Measurements from ENCODE around the gene ITPR3. TPM values are rescaled to one million over a fixed set of nuclear protein-coding genes. Genes with fewer than 3 reads are reported as not detected.
A peak's percentile ranks its signal among the peaks of the same experiment; 100 is the strongest.

The ITPR3 gene
- total RNA-seq, 2 donors from 2014 or later, result 106 to 108 TPM

DNA sequence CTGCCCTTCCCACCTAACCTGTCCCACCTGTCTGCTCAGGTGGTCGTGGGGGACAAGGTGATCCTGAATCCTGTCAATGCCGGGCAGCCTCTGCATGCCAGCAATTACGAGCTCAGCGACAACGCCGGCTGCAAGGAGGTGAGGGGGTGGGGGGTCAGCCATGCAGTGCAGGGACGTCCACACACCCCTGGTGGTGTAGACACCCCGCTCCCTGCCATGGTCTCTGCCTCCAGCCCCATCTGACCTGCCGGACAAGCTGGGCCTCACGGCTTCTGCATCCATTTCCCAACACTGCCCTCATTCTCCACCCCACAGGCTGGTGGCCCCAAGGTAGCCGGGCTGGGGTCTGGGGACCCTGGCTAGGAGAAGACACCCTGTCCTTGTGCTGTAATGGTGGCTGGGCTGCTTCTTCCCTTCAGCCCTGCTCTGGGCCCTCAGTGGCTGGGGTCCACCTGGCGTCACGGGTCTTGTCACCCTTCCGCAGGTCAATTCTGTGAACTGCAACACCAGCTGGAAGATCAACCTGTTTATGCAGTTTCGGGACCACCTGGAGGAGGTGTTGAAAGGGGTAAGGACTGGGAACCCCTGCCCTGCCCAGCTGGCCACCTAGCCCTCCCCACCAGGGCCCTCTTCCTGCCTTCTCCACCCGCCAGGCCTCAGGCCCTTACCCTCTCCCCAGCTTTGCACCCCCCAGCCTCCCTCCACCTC lies 38.0 kb downstream of the ITPR3 start:
- DNase-seq, result peak in 1 of 2 donors; percentile 20
- intact Hi-C loops (cut with DNase I, micrococcal nuclease), result no loop called here
- no peak for ATAC-seq

DNA sequence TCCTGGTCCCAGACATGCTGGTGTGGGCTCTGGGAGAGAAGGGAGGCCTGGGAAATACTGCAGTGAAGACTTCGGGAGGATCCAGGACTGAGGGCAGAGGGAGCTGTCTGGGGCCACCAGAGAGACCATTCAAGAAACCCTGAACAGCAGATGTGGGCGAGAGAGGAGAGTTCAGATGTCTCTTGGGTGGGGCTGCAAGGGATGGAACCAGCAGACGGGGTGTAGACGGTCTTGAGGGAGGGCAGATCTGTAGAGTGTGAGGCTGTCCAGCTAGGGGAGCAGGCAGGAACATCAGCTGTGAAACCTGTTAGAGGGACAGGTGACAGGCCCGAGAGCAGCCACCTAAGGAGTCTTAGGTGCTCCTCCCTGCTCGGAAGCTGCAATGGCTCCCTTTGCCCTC lies 38.9 kb downstream of the ITPR3 start:
- no peak for ATAC-seq
- DNase-seq, result no peak
- intact Hi-C loops (cut with DNase I, micrococcal nuclease), result no loop called here

DNA sequence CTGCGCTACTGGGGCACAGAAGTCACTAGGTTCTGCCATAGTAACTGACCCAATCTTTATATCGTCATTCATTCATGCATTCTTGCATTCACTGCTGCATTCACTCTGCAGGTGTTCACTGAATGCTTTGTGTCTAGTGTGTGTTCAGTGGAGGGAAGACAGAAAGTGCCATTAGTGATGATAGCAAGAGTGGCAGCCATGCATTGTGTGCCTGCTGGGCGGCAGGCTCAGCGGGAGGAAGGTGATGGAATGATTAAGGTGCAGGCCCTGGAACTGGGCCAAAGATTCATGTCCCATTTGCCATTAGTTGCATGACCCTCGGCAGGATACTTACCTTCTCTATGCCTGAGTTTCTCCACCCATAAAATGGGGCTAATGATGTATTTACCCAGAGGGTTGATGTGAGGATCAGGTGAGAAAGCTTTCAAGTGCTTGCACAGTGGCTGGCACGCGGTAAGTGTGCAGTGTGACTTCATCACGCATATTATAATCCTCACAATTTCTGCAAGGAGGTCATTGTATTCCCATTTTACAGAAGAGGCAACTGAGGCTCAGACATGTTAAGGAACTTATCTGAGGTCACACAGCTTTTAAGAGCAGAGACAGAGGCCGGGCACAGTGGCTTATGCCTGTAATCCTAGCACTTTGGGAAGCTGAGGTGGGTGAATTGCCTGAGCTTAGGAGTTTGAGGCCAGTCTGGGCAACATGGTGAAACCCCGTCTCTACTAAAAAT lies 40.1 kb downstream of the ITPR3 start:
- ATAC-seq, result no peak

DNA sequence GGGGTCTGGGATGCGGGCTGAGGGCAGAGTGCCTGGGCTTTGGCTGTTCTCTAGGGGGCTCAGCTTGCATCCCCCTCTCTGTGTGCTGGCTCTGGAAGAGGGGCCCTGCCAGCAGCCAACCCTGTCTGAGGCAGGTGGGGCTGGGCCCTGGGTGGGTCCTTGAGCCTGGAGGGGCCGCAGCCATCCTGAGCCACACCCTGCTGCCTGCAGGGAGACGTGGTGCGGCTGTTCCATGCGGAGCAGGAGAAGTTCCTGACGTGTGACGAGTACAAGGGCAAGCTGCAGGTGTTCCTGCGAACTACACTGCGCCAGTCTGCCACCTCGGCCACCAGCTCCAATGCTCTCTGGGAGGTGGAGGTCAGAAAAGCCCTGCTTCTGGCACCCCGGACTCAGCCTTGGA lies 41.2 kb downstream of the ITPR3 start:
- DNase-seq, result no peak
- intact Hi-C loops (cut with DNase I, micrococcal nuclease), result no loop called here
- no peak for ATAC-seq

More for the DNA sequence above, 40.1 kb downstream of the ITPR3 start:
- no peak for DNase-seq
- intact Hi-C loops (cut with DNase I, micrococcal nuclease), result no loop called here

DNA sequence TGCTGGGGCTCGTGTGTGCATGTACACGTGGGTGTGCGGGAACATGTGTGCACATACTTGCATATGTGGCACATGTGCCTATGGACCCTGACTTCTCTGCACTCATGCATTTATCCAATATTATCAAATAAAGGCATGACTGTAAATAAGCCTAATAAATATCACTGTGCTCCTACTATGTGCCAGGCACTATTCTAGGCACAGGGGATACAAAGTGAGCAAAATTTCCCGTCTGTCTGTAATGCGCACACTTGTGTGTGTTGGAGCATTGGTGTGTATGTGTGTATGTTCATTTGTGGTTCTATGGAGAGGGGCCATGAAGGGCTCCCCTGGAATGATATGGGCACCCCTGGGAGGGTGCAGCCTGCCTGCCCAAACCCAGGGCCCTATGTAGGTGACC lies 41.9 kb downstream of the ITPR3 start:
- intact Hi-C loops (cut with DNase I, micrococcal nuclease), result no loop called here
- no peak for ATAC-seq
- no peak for DNase-seq

DNA sequence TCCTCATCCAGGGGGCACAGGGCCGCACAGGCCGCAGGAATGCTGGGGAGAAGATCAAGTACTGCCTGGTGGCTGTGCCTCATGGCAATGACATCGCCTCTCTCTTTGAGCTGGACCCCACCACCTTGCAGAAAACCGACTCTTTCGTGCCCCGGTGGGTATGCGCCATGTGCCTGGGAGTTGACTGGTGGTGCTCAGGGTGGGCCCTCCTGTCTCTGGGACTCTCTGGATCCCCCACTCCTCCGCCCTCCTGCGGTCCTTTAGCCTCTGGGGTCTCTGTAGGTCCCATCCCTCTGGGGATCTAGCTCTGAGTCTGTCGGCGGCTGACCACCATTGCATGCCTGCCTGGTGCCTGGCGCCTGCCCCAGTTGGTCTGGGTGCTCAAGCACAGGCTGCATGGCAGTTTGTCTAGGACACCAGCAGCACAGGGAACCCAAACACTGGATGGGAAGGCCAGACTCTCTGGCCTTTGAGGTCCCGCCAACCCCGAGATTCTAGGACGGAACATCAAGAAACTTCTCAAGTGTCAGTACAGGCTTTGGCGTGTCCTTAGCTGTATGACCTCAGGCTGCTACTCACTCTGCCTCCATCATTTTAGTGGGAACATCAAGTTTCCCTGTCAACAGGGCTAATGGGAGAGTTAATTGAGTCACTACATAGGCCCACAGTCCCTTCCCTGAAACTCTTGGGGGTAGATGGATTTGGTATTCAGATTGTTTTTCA lies 42.8 kb downstream of the ITPR3 start:
- intact Hi-C loops (cut with DNase I, micrococcal nuclease), result no loop called here
- ATAC-seq (no peak), DNase-seq (no peak)

DNA sequence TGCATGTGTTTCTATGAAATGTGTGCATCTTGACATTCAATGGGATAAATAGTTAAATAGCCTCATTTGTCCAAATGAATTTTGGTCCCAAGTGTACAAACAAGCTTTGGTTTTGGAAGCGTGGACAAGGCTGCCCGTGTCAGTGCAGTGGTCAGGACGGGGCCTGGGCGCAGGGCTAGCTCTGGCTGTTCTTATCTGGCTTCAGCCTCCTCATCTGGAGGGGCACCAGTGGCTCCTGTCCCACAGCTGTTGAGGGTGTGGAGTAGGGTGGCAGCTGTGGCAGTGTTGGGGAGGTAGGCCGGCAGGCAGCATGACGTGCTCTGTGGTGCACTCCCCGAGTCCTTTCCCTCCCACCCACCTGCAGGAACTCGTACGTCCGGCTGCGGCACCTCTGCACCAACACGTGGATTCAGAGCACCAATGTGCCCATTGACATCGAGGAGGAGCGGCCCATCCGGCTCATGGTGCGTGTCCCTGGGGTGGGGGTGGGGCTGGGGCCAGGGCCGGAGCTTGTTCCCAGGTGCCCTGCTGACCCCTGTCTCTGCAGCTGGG lies 43.5 kb downstream of the ITPR3 start:
- no peak for ATAC-seq
- DNase-seq, result no peak
- intact Hi-C loops (cut with DNase I, micrococcal nuclease), result no loop called here

DNA sequence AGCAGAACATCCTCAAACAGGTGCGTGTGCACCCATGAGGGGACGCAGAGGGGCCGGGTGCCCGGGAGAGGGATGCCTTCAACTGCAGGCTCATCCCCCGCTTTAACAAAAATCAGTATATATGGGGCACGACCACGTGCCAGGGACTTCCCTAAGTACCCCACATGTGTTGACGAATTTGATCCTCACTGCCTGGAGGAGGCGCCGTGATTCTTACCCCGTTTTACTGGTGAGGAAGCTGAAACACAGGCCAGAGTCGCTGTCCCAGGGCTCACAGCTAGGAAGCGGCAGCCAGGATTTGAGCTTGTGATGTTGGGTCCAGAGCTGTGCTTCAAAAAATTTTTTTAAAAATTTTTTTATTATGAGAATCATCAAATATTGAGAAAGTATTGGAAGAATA lies 44.8 kb downstream of the ITPR3 start:
- intact Hi-C loops (cut with DNase I, micrococcal nuclease), result no loop called here
- no peak for DNase-seq
- no peak for ATAC-seq

DNA sequence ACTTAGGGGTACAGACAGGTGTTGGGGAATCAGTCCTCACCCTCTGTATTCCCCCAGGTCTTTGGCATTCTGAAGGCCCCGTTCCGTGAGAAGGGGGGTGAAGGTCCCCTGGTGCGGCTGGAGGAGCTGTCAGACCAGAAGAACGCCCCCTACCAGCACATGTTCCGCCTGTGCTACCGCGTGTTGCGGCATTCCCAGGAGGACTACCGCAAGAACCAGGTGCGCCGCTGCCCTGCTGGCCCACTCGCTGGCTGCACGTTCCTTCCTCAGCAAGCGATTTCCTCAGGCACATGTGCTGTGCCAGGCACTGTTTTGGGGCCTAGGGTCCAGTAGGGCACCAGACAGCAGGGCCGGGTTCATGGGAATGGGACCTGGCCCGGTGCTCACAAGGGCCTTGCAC lies 46.0 kb downstream of the ITPR3 start:
- intact Hi-C loops (cut with DNase I, micrococcal nuclease), result no loop called here
- DNase-seq, result no peak
- no peak for ATAC-seq

DNA sequence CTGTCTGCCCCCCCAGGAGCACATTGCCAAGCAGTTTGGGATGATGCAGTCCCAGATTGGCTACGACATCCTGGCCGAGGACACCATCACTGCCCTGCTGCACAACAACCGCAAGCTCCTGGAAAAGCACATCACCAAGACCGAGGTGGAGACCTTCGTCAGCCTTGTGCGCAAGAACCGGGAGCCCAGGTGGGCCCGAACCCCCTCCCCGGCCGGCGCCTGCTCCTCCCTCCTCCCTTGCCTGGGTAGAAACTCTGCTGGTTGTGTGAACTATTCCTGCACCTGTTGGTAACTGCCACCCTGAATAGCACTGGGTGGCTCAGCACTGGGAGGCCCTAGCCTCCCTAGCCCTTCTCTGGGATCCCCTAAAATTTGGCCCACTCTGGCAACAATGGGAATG lies 46.7 kb downstream of the ITPR3 start:
- ATAC-seq (no peak), DNase-seq (no peak)
- intact Hi-C loops (cut with DNase I, micrococcal nuclease), result no loop called here

DNA sequence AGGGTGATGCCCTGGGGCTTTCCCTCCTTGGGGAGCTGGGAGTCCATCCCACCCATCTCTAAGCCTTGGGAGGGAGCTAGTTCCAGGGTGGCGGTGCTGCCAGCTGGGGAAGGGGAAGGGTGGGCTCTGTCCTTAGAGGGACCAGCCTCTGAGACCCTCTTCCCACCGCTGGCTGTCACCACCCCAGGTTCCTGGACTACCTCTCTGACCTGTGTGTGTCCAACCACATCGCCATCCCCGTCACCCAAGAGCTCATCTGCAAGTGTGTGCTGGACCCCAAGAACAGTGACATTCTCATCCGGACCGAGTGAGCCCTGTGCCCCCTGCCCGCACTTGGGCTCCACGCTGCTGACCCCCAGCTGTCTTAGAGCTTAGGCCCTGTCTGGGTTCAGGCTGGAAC lies 47.2 kb downstream of the ITPR3 start:
- intact Hi-C loops (cut with DNase I, micrococcal nuclease), result no loop called here
- no peak for ATAC-seq
- no peak for DNase-seq

DNA sequence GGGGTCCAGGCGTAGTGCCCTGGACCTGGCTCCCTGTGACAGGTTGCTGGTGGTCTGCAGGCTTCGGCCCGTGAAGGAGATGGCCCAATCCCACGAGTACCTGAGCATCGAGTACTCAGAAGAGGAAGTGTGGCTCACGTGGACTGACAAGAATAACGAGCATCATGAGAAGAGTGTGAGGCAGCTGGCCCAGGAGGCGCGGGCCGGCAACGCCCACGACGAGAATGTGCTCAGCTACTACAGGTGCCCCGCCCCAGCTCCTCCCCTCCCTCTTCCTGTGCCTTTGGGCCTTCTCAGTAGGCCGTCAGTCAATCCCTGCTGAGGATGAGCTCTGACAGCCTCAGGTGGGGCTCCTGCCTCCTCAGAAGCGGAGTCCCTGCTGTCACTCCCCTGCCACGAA lies 47.8 kb downstream of the ITPR3 start:
- intact Hi-C loops (cut with DNase I, micrococcal nuclease), result no loop called here
- ATAC-seq (peak; percentile 95), DNase-seq (peak; percentile 81 to 87)

DNA sequence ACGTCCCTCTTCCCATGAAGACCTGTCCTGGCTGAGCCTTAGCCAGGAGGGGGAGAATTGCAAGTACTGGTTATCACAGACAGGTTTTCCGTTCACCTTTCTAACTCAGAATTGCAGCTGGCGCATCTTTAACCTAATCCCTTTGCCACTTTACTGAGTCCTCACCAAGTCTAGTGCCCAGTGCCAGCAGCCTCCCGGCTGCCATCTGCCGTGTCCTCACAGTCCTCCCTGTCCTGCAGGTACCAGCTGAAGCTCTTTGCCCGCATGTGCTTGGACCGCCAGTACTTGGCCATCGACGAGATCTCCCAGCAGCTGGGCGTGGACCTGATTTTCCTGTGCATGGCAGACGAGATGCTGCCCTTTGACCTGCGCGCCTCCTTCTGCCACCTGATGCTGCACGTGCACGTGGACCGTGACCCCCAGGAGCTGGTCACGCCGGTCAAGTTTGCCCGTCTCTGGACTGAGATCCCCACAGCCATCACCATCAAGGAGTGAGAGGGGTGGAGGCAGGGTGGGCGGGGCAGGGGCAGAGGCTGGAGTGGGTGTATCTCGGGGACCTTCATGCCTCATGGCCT lies 49.1 kb downstream of the ITPR3 start:
- ATAC-seq, result no peak
- no peak for DNase-seq
- intact Hi-C loops (cut with DNase I, micrococcal nuclease), result no loop called here

DNA sequence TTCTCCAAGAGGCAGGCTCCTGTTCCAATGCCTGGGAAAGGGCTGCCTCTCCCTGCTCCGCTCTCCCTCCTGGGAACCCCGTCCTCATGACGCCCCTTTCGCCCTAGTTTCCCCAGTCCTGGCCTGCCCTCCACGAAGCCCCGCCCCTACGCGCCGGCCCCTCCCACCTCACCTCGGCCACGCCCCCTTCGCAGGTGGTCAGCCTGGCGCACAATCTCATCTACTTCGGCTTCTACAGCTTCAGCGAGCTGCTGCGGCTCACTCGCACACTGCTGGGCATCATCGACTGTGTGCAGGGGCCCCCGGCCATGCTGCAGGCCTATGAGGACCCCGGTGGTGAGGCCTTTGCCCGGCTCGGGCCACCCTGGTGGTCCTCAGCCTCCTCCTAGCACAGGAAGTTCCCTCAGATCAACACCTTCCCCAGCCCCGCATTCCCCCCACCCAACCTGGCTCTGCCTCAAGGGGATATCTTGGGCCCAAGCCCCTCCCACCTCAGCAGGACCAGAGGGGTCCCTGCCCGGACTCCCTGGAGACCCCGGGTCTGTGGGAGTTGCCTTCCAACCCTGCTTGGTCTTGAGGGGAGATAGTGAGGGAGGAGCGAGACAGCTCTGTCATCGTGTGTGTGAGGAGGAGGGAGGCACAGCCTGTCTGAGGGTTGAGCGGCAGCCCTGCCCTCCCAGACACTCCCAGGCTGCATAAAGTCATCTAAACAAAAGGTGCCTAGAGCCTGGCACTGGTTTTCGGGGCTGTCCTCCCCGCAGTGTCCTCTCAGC lies 50.0 kb downstream of the ITPR3 start:
- no peak for ATAC-seq
- intact Hi-C loops (cut with DNase I, micrococcal nuclease), result no loop called here
- no peak for DNase-seq

DNA sequence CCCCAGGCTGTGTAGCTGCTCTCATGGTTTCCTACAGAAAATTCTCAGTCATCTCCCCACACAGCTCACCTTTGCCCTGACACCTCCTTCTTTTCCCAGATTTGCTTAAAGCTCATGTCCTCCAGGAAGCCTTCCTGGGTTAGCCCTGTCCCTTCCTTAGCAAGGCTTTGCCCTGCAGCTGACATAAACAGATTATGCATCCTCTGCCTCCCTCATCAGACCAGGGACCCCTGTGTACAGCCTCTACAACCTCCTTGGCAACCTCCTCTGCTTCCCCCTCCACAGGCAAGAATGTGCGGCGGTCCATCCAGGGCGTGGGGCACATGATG lies 50.6 kb downstream of the ITPR3 start:
- intact Hi-C loops (cut with DNase I, micrococcal nuclease), result no loop called here
- ATAC-seq (no peak), DNase-seq (no peak)

DNA sequence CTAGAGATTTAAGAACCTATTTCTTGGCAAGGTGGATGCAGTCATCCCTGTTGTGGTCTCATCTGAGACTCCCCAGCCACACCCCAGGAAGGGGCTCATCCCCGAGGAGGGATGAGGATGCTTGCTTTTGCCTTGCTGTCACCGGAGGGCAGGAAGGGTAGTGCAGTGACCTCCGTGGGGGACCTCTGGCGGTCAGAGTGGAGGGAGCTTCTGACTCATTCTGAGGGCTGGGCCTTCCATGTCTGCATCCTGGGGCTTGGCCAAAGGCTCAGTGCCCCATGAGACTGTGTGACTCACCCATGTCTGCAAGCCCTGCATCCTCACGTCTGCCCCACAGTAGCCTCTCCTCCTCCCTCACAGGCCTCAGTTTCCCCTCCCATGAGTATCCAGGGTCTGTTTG lies 51.7 kb downstream of the ITPR3 start:
- ATAC-seq (no peak), DNase-seq (peak; percentile 25 to 49)
- intact Hi-C loops (cut with DNase I, micrococcal nuclease), result no loop called here

DNA sequence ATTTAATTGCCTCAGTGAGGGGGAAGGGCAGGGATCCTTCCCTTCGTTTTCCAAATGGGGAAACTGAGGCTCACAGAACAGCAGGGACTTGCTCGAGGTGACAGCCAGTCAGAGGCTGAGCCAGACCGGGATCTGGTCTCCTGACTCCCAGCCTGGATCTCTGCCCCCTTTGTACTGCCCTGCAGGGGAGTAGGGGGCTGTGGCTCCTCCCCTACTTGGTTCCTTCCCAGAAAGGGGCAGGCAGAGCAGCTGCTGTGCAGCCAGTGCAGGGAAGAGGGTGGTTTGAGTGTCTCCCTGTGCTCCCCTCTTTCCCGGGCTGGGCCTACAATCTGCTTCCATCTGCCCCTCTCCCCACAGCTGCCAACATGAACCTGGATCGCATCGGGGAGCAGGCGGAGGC lies 52.7 kb downstream of the ITPR3 start:
- intact Hi-C loops (cut with DNase I, micrococcal nuclease), result no loop called here
- no peak for ATAC-seq

DNA sequence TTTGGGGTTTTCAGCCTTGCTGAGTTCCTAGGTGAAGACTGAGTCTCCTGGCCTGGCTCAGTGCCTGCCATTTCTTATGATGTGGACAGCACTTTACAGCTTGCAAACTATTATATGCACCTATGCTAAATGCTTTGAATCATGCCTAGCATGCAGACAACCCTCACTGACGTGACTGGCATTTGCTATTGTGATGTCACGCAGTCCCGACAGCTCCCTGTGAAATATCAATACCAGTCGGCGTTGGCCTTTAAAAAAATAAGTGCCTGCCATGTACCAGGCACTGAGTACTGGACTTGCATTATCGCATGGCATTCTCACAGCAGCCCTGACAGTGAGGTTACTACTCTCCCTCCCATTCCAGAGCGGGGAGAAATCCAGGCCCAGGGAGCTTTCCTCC lies 54.8 kb downstream of the ITPR3 start:
- no peak for DNase-seq
- ATAC-seq, result no peak
- intact Hi-C loops (cut with DNase I, micrococcal nuclease), result no loop called here

More for the DNA sequence above, 52.7 kb downstream of the ITPR3 start:
- no peak for DNase-seq

All from left colon (tissue), 2 donors.